CD14-positive monocyte (primary cell): ENCODE results near the gene MARS2. TPM values are rescaled to one million over a fixed set of nuclear protein-coding genes. Genes with fewer than 3 reads are reported as not detected.

ENCODE experiments used
- DNase-seq, 3 donors: peaks; one replicate each; pipeline ENCODE4 v3.0.0-alpha.2; 2011 to 2022
- H2AFZ ChIP-seq: 2 replicates; pipeline ENCODE4 v1.6.0; 2012; ENCODE audit warnings: mild to moderate bottlenecking, low read depth, low read length, inconsistent platforms; ENCODE audit not compliant: insufficient read depth, poor library complexity, severe bottlenecking
- H3K27ac ChIP-seq, 2 donors: 1 replicate in 1 of 2; 2 replicates in 1 of 2; pipeline ENCODE4 v1.5.1; 2012 to 2013; ENCODE audit warnings: low read length in 2 of 2, control low read depth in 1 of 2, inconsistent platforms in 1 of 2, low read depth in 1 of 2, mild to moderate bottlenecking in 1 of 2
- H3K27me3 ChIP-seq, 2 donors: one replicate each; pipeline versions ENCODE4 v1.6.0 to v1.6.1; 2011 to 2013; ENCODE audit warnings: low read length in 2 of 2; ENCODE audit not compliant: control insufficient read depth in 2 of 2, insufficient read depth in 2 of 2
- H3K36me3 ChIP-seq, 2 donors: replicated peaks in 1 of 2; 1 replicate in 1 of 2; 2 replicates in 1 of 2; pipeline versions ENCODE4 v1.5.1 to v1.6.1; 2012 to 2013; ENCODE audit warnings: low read length in 2 of 2, control low read depth in 1 of 2, inconsistent platforms in 1 of 2, mild to moderate bottlenecking in 1 of 2; ENCODE audit not compliant: insufficient read depth in 2 of 2, control insufficient read depth in 1 of 2
- H3K4me1 ChIP-seq, 2 donors: 1 replicate in 1 of 2; 2 replicates in 1 of 2; pipeline versions ENCODE4 v1.5.1 to v1.6.1; 2012 to 2013; ENCODE audit warnings: low read length in 2 of 2, control low read depth in 1 of 2, inconsistent platforms in 1 of 2, mild to moderate bottlenecking in 1 of 2, moderate library complexity in 1 of 2; ENCODE audit not compliant: insufficient read depth in 2 of 2, control insufficient read depth in 1 of 2
- H3K4me2 ChIP-seq: replicated peaks from 2 replicates; pipeline ENCODE3; 2012; ENCODE audit warnings: low read length, moderate library complexity, mild to moderate bottlenecking; ENCODE audit not compliant: poor library complexity, severe bottlenecking; ENCODE audit errors: extremely low read depth
- H3K4me3 ChIP-seq, 3 experiments: fragments of 200-600 bp in 1 of 3; sonication (generic) in 1 of 3; replicated peaks in 1 of 3; 1 replicate in 2 of 3; 2 replicates in 1 of 3; pipeline ENCODE4 v1.5.1; 2011 to 2013; ENCODE audit warnings: low read length in 3 of 3, mild to moderate bottlenecking in 3 of 3, control low read depth in 2 of 3, low read depth in 2 of 3, inconsistent platforms in 1 of 3, moderate library complexity in 1 of 3
- H3K79me2 ChIP-seq: 2 replicates; pipeline ENCODE4 v1.6.0; 2012; ENCODE audit warnings: mild to moderate bottlenecking, control low read depth, inconsistent platforms, low read length, moderate library complexity; ENCODE audit not compliant: insufficient read depth
- H3K9ac ChIP-seq: 2 replicates; pipeline ENCODE4 v1.6.0; 2017; ENCODE audit warnings: low read length, mild to moderate bottlenecking; ENCODE audit not compliant: insufficient read depth, poor library complexity, severe bottlenecking
- H3K9me3 ChIP-seq, 2 donors: replicated peaks in 1 of 2; 1 replicate in 1 of 2; 2 replicates in 1 of 2; pipeline versions ENCODE4 v1.5.1 to v1.6.1; 2012 to 2013; ENCODE audit warnings: low read length in 2 of 2, control low read depth in 1 of 2; ENCODE audit not compliant: control insufficient read depth in 1 of 2, insufficient read depth in 1 of 2
- H4K20me1 ChIP-seq: 2 replicates; pipeline ENCODE4 v1.6.0; 2012; ENCODE audit warnings: mild to moderate bottlenecking, low read length, control low read depth, moderate library complexity; ENCODE audit not compliant: insufficient read depth
- H3K27ac Mint-ChIP-seq, 7 donors: one replicate each; pipeline ENCODE4 v1.8.0; 2020; ENCODE audit warnings: mild to moderate bottlenecking in 7 of 7, mixed read lengths in 7 of 7, moderate library complexity in 6 of 7, inconsistent platforms in 2 of 7
- H3K27me3 Mint-ChIP-seq, 3 donors: one replicate each; pipeline ENCODE4 v1.8.0; 2021 to 2022; ENCODE audit warnings: low read depth in 3 of 3, mild to moderate bottlenecking in 3 of 3, mixed read lengths in 3 of 3, moderate library complexity in 3 of 3, inconsistent platforms in 1 of 3
- H3K36me3 Mint-ChIP-seq, 2 donors: one replicate each; pipeline ENCODE4 v1.8.0; 2020; ENCODE audit warnings: mixed read lengths in 2 of 2, inconsistent platforms in 1 of 2, mild to moderate bottlenecking in 1 of 2
- H3K4me1 Mint-ChIP-seq: one replicate; pipeline ENCODE4 v1.8.0; 2020; ENCODE audit warnings: mild to moderate bottlenecking, mixed read lengths
- H3K4me3 Mint-ChIP-seq, 2 donors: one replicate each; pipeline ENCODE4 v1.8.0; 2020; ENCODE audit warnings: mild to moderate bottlenecking in 2 of 2, mixed read lengths in 2 of 2, moderate library complexity in 1 of 2
- H3K9me3 Mint-ChIP-seq, 7 donors: one replicate each; pipeline ENCODE4 v1.8.0; 2020 to 2022; ENCODE audit warnings: mixed read lengths in 7 of 7, mild to moderate bottlenecking in 6 of 7, moderate library complexity in 6 of 7, inconsistent platforms in 2 of 7
- CTCF ChIP-seq: fragments of 200-600 bp; IDR thresholded peaks from one replicate; pipeline ENCODE4 v1.8.0; 2022; ENCODE audit warnings: antibody characterized with exemption, mild to moderate bottlenecking
- WGBS: methylation state at CpG from one replicate; pipeline ENCODE4 v1.1.5; 2013; ENCODE audit warnings: missing lambda C conversion rate; ENCODE audit not compliant: insufficient coverage; 5-methylcytosine and 5-hydroxymethylcytosine counted together
- intact Hi-C, 2 donors: fragments of 100-400 bp; cut with micrococcal nuclease; formaldehyde crosslinking; loops; one replicate each; pipeline versions ENCODE4 v1.15.0 to v1.15.1; 2023
- polyA plus RNA-seq, 3 donors: library from polyadenylated mRNA; depleted of rRNA in 1 of 3; unstranded in 2 of 3; stranded (reverse) in 1 of 3; fragments of 300-500 nt in 2 of 3; fragments of >200 nt in 1 of 3; fragmentation: Illumina TruSeq in 2 of 3; gene quantifications; 1 replicate in 2 of 3; 2 replicates in 1 of 3; pipeline ENCODE4 v1.2.3, GENCODE V29; 2012 to 2021

Gene MARS2
- polyA plus RNA-seq, 3 donors = 0.66 to 1.3 (median 0.93) TPM

GRCh38 chr2:197713271-197713670 is 8.1 kb downstream of the MARS2 start:
- no peaks in the 10 kb centered on the region for H3K9me3 Mint-ChIP-seq
- WGBS = no CpG with 5 or more reads among the region's 3 CpGs
- Histone ChIP-seq H3K36me3 (no peaks in the 10 kb centered on the region), H3K9ac (no peak overlapping the region), H3K4me3 (no peak overlapping the region), H3K27ac (no peak overlapping the region), H4K20me1 (peaks cover 1% of the 10 kb centered on the region), H3K27me3 (no peaks in the 10 kb centered on the region), H3K79me2 (peaks cover 7% of the 10 kb centered on the region), H3K4me1 (no peaks in the 10 kb centered on the region), H3K9me3 (no peaks in the 10 kb centered on the region), H3K4me2 (no peak overlapping the region), H2AFZ (no peak overlapping the region)
- DNase-seq = no peak
- intact Hi-C loops = no loop called here
- no peaks in the 10 kb centered on the region for H3K27me3 Mint-ChIP-seq
- H3K36me3 Mint-ChIP-seq = peaks cover 10 to 17% of the 10 kb centered on the region in 2 donors
- no peak overlapping the region for H3K4me3 Mint-ChIP-seq
- H3K27ac Mint-ChIP-seq = no peak overlapping the region
- no peak for TF ChIP-seq CTCF
- peaks cover 23% of the 10 kb centered on the region for H3K4me1 Mint-ChIP-seq

- TF ChIP-seq CTCF = no peak
- intact Hi-C loops = no loop called here
- H3K27ac ChIP-seq = no peak overlapping the region
Measured at GRCh38 chr2:197717863-197718262, 12.7 kb downstream of the MARS2 start.

More at GRCh38 chr2:197717863-197718262, 12.7 kb downstream of the MARS2 start:
- Mint-ChIP-seq H3K4me1 (no peaks in the 10 kb centered on the region), H3K9me3 (no peaks in the 10 kb centered on the region), H3K27me3 (no peaks in the 10 kb centered on the region), H3K36me3 (peaks cover 3 to 5% of the 10 kb centered on the region in 2 donors), H3K27ac (no peak overlapping the region), H3K4me3 (no peak overlapping the region)
- no peak overlapping the region for H2AFZ ChIP-seq
- no peaks in the 10 kb centered on the region for H3K79me2 ChIP-seq
- no peak overlapping the region for H3K9ac ChIP-seq
- DNase-seq = no peak
- no peaks in the 10 kb centered on the region for H3K36me3 ChIP-seq
- H3K4me3 ChIP-seq = no peak overlapping the region
- H3K4me2 ChIP-seq = no peak overlapping the region
- no peaks in the 10 kb centered on the region for H3K27me3 ChIP-seq
- no CpG with 5 or more reads among the region's 2 CpGs for WGBS
- no peaks in the 10 kb centered on the region for H4K20me1 ChIP-seq
- no peaks in the 10 kb centered on the region for H3K4me1 ChIP-seq
- no peaks in the 10 kb centered on the region for H3K9me3 ChIP-seq
